Ishikawa (cell line): Measurements from ENCODE around the gene GTSE1.

Experiments used
- EP300 ChIP-seq: IDR thresholded peaks from 2 replicates; pipeline ENCODE4 v1.6.1; 2012; ENCODE audit warnings: borderline replicate concordance
- FOXM1 ChIP-seq: IDR thresholded peaks from 2 replicates; pipeline ENCODE4 v1.6.1; 2012; ENCODE audit warnings: low read depth, borderline replicate concordance
- RAD21 ChIP-seq: IDR thresholded peaks from 2 replicates; pipeline ENCODE4 v1.6.1; 2012; ENCODE audit warnings: low read depth
- REST ChIP-seq: IDR thresholded peaks from 2 replicates; pipeline ENCODE4 v1.6.1; 2012; ENCODE audit warnings: low read depth, mild to moderate bottlenecking
- TAF1 ChIP-seq: IDR thresholded peaks from 2 replicates; pipeline ENCODE4 v1.6.1; 2012; ENCODE audit warnings: low read depth, mild to moderate bottlenecking
- YY1 ChIP-seq: IDR thresholded peaks from 2 replicates; pipeline ENCODE4 v1.6.1; 2012; ENCODE audit warnings: low read depth

DNA sequence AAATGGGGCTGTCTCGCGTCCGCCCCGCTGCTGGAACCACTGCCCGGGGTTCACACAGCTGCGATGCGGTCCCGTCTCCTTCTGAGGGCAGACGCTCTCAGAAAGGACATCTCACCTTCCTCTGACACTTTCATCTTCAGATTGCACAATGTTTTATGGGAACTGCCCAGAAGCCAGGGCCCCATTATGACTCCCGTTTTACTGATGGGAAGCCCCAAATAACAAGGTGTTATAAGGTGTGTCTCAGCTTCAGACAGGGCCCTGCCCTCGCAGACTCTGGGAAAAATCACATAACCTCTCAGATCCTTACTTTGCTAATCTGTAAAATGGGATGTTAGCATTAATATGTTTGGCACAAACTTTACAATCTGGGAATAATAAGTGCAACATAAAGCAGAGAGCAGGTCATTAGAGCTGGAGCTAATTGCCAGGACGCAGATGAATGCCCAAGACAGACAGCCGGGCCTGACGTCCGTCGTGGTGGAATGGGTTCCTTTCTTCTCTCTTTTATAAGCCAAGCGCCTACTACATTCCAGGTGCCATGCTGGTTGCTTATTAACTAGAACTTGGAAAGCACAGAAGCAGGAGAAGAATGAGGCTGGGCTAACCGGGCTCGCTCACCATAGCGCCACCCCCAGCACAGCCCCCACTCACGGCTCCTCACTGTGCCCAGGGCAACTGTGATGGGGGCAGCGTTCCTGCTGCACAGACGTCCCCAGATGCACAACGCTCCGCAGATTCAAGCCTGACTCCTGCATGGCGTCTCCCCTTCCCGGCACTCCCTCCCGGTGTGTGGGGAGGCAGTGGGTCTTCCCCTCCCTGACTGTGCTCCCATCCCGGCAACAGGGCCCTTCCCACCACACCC is 82.6 kb downstream of the GTSE1 start:
- TF ChIP-seq FOXM1 (no peak), YY1 (no peak), RAD21 (no peak), REST (no peak), EP300 (no peak), TAF1 (no peak)
